Endothelial cell of umbilical vein (primary cell): ENCODE results near the gene CCDC9B. TPM values are rescaled to one million over a fixed set of nuclear protein-coding genes. Genes with fewer than 3 reads are reported as not detected.

Experiments
- BruUV-seq: library from RNA; stranded (reverse); fragments of 400-500 nt; replicated peaks from 2 replicates; lab custom pipeline; 2021; lab: Mats Ljungman, UMichigan
- CTCF ChIA-PET: fragments of 300-600, 350-600 bp; sonication (Branson Sonifier 250); formaldehyde crosslinking; loops from one replicate; lab custom pipeline; 2021; ENCODE audit warnings: antibody characterized with exemption, inconsistent platforms; lab: Charles Lee
- POLR2A ChIA-PET: fragments of 300-600, 350-600 bp; sonication (Branson Sonifier 250); formaldehyde crosslinking; loops from one replicate; lab custom pipeline; 2021; ENCODE audit warnings: antibody characterized with exemption, inconsistent platforms; lab: Charles Lee
- DNase-seq: peaks from one replicate; pipeline ENCODE4 v3.0.0-alpha.2; 2011; ENCODE audit warnings: low read depth, low spot score
- FAIRE-seq: peaks from 2 replicates; lab custom pipeline; 2011; peaks lifted over from hg19 to GRCh38; lab: Jason Lieb, UNC
- H2AFZ ChIP-seq: 2 replicates; pipeline ENCODE4 v1.6.0; 2012; ENCODE audit warnings: low read depth, low read length, control low read depth, inconsistent platforms
- H3K27ac ChIP-seq: 2 replicates; pipeline ENCODE4 v1.5.1; 2011; ENCODE audit warnings: low read depth, mild to moderate bottlenecking, control low read depth, low read length, moderate library complexity; ENCODE audit not compliant: insufficient read depth
- H3K27me3 ChIP-seq, 2 experiments: 2 replicates each; pipeline versions ENCODE4 v1.6.0 to v1.6.1; 2011; ENCODE audit warnings: low read length in 2 of 2, mixed read lengths in 1 of 2; ENCODE audit not compliant: control insufficient read depth in 2 of 2, insufficient read depth in 2 of 2
- H3K36me3 ChIP-seq, 2 experiments: 2 replicates in 1 of 2; 3 replicates in 1 of 2; pipeline ENCODE4 v1.5.1; 2011; ENCODE audit warnings: low read length in 2 of 2, mild to moderate bottlenecking in 1 of 2, moderate library complexity in 1 of 2; ENCODE audit not compliant: control insufficient read depth in 2 of 2, insufficient read depth in 2 of 2; ENCODE audit errors: extremely low read depth in 1 of 2
- H3K4me1 ChIP-seq: 3 replicates; pipeline ENCODE4 v1.5.1; 2011; ENCODE audit warnings: mild to moderate bottlenecking, low read length; ENCODE audit not compliant: control insufficient read depth, insufficient read depth; ENCODE audit errors: extremely low read depth
- H3K4me2 ChIP-seq: 2 replicates; pipeline ENCODE4 v1.6.1; 2011; ENCODE audit warnings: low read length, control low read depth, mixed read lengths; ENCODE audit not compliant: insufficient read depth
- H3K4me3 ChIP-seq, 3 experiments: fragments of 200-600 bp in 1 of 3; sonication (generic), shearing (Covaris generic) in 1 of 3; replicated peaks in 1 of 3; 2 replicates each; pipeline ENCODE4 v1.5.1; 2011 to 2016; ENCODE audit warnings: control low read depth in 3 of 3, low read length in 3 of 3, mild to moderate bottlenecking in 2 of 3, inconsistent platforms in 1 of 3, low read depth in 1 of 3, moderate library complexity in 1 of 3; ENCODE audit not compliant: insufficient read depth in 1 of 3
- H3K79me2 ChIP-seq: 2 replicates; pipeline ENCODE4 v1.6.0; 2012; ENCODE audit warnings: low read length, inconsistent platforms; ENCODE audit not compliant: control insufficient read depth, insufficient read depth
- H3K9ac ChIP-seq: replicated peaks from 2 replicates; pipeline ENCODE3; 2011; ENCODE audit warnings: low read length, control low read depth; ENCODE audit not compliant: insufficient read depth; ENCODE audit errors: extremely low read depth
- H3K9me1 ChIP-seq: replicated peaks from 3 replicates; pipeline ENCODE4 v1.6.0; 2011; ENCODE audit warnings: mild to moderate bottlenecking, low read length; ENCODE audit not compliant: control insufficient read depth, insufficient read depth; ENCODE audit errors: extremely low read depth
- H3K9me3 ChIP-seq: replicated peaks from 2 replicates; pipeline ENCODE4 v1.5.1; 2012; ENCODE audit warnings: low read length, inconsistent platforms; ENCODE audit not compliant: control insufficient read depth, insufficient read depth
- H4K20me1 ChIP-seq: replicated peaks from 2 replicates; pipeline ENCODE3; 2011; ENCODE audit warnings: mild to moderate bottlenecking, low read length; ENCODE audit not compliant: control insufficient read depth, insufficient read depth; ENCODE audit errors: extremely low read depth
- CTCF ChIP-seq, 2 donors: IDR thresholded peaks; 1 replicate in 1 of 2; 2 replicates in 1 of 2; pipeline ENCODE4 v1.5.1; 2011; ENCODE audit warnings: low read length in 2 of 2, mild to moderate bottlenecking in 2 of 2, moderate library complexity in 2 of 2, control low read depth in 1 of 2, inconsistent platforms in 1 of 2, low read depth in 1 of 2; ENCODE audit not compliant: insufficient read depth in 1 of 2; ENCODE audit errors: extremely low read depth in 1 of 2
- EZH2 ChIP-seq: IDR thresholded peaks from 2 replicates; pipeline ENCODE4 v1.6.1; 2012; ENCODE audit warnings: borderline replicate concordance, low read depth, mild to moderate bottlenecking, moderate library complexity, low read length, inconsistent platforms; ENCODE audit not compliant: severe bottlenecking
- FOS ChIP-seq: IDR thresholded peaks from 2 replicates; pipeline ENCODE4 v1.6.1; 2011; ENCODE audit warnings: mild to moderate bottlenecking, low read length, moderate library complexity, borderline replicate concordance; ENCODE audit not compliant: insufficient read depth
- GATA2 ChIP-seq: IDR thresholded peaks from 2 replicates; pipeline ENCODE4 v1.7.0; 2011; ENCODE audit warnings: low read depth, mild to moderate bottlenecking, moderate library complexity, mixed read lengths, low read length; ENCODE audit not compliant: insufficient read length, insufficient read depth
- JUN ChIP-seq: IDR thresholded peaks from 2 replicates; pipeline ENCODE4 v1.6.1; 2011; ENCODE audit warnings: borderline replicate concordance, low read depth; ENCODE audit not compliant: insufficient read length, insufficient read depth
- MAX ChIP-seq: IDR thresholded peaks from 2 replicates; pipeline ENCODE4 v1.6.1; 2011; ENCODE audit not compliant: insufficient read depth, insufficient read length
- MYC ChIP-seq: IDR thresholded peaks from one replicate; pipeline ENCODE4 v1.6.1; 2011; ENCODE audit warnings: mild to moderate bottlenecking, low read depth, low read length
- POLR2A ChIP-seq: IDR thresholded peaks from 2 replicates; pipeline ENCODE4 v1.6.1; 2012; ENCODE audit warnings: low read depth, mild to moderate bottlenecking, control low read depth, low read length
- POLR2AphosphoS5 ChIP-seq: IDR thresholded peaks from 2 replicates; pipeline ENCODE4 v1.6.1; 2012; ENCODE audit warnings: low read depth, mild to moderate bottlenecking, control low read depth, low read length, moderate library complexity; ENCODE audit not compliant: insufficient read depth
- dilution Hi-C: fragments of 300-500 bp; cut with MboI; formaldehyde crosslinking; loops from one replicate; pipeline ENCODE4 v1.15.0; 2019; ENCODE audit warnings: low sequenced_read_pairs; ENCODE audit not compliant: extremely low pct_ligation_motif_present
- intact Hi-C: fragments of 100-400 bp; cut with micrococcal nuclease; formaldehyde crosslinking; loops from one replicate; pipeline ENCODE4 v1.10.0; 2022
- polyA plus RNA-seq, 4 experiments: library from polyadenylated mRNA; depleted of rRNA in 3 of 4; stranded (reverse) in 3 of 4; unstranded in 1 of 4; fragments of >200 nt; gene quantifications; 2 replicates each; pipeline versions ENCODE4 v1.2.1 to v1.2.3, GENCODE V29; 2011 to 2012; ENCODE audit warnings: missing spikeins in 1 of 4
- total RNA-seq: library from RNA; stranded (reverse); gene quantifications from 2 replicates; pipeline ENCODE4 v1.2.3, GENCODE V29; 2021

Gene CCDC9B
- total and polyA plus RNA-seq, 2 donors (not counting 3 experiments of a cell fraction or from before 2014, with no cell fraction given) = 7.6 to 46.0 TPM

DNA sequence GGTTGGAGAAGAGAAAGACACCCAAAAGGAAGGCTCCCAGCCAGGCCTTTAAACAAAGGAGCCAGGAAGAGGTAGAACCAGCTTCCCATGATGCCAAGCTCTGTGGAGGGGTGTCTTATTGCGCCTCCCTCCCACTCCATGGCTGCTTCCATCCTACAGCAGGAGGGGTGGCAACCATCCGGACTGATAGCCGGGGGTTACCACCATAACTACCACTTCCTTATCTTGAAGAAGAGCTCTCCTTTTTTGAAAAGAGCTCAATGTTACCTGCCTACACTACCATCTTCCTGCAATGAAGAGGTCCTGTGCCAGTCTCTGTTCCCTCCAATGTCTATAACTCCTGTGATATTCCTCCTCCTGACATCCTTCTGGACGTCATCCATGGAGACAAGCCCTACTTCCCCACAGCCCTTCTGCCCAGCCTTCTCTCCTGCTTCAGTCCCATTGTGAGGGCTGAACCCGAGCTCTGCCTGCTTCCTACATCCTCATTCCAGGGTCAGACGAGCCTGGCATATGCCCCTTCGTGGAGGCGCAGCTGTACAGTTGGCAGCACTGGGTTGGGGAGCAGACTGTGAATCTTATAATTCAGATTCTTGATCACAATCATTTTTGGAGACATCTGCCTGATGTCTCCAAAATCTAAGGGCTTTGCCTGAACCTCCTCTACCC is 8.5 kb downstream of the CCDC9B start:
- POLR2A ChIA-PET = no interaction called here

More for the DNA sequence above, 8.5 kb downstream of the CCDC9B start:
- Histone ChIP-seq H3K9me1 (no peaks in the 10 kb centered on the region), H2AFZ (no peak overlapping the region), H3K9me3 (no peaks in the 10 kb centered on the region), H3K27me3 (no peaks in the 10 kb centered on the region), H4K20me1 (no peaks in the 10 kb centered on the region), H3K4me3 (no peak overlapping the region), H3K4me1 (peaks cover 43% of the 10 kb centered on the region), H3K9ac (no peak overlapping the region), H3K79me2 (no peaks in the 10 kb centered on the region), H3K27ac (no peak overlapping the region), H3K4me2 (no peak overlapping the region), H3K36me3 (peaks cover 0 to 8% of the 10 kb centered on the region in 2 experiments)
- no TSS peak for BruUV-seq
- intact Hi-C loops (no loop called here), dilution Hi-C loops (no loop called here)
- DNase-seq (no peak), FAIRE-seq (no peak)
- CTCF ChIA-PET = interaction anchor here (1.0 to 2.2 kb wide), 5 partner anchors 8 to 57 kb away, joined by 3 to 11 read pairs (median 4); no protein-coding TSS in a partner anchor
- no peak for TF ChIP-seq GATA2
- no peak for TF ChIP-seq FOS
- TF ChIP-seq CTCF (IDR thresholded peaks at IDR 0.05; ENCODE audit: extremely low read depth in 1 of 2, insufficient read depth in 1 of 2, low read depth in 1 of 2, low read length in 2 of 2) = no peak
- TF ChIP-seq MAX = no peak
- TF ChIP-seq MYC = no peak
- TF ChIP-seq POLR2AphosphoS5 = no peak
- no peak for TF ChIP-seq JUN
- no peak for TF ChIP-seq POLR2A
- TF ChIP-seq EZH2 = no peak
